ENCODE results near the gene MCCD1.

MCCD1 gene

GRCh38 chr6:31544676-31545075 lies 15.9 kb downstream of the MCCD1 start:
- no peak for DNase-seq

- no peak for DNase-seq
Measured at GRCh38 chr6:31545291-31545690, 16.5 kb downstream of the MCCD1 start.

- peak; percentile 88 to 95 for DNase-seq
Measured at GRCh38 chr6:31546339-31546957, 17.7 kb downstream of the MCCD1 start, which contains the start of gene ATP6V1G2. TSS of gene ATP6V1G2 (minus strand) at chr6:31546608. CDS start at chr6:31546559, 49 bp downstream.

GRCh38 chr6:31546958-31547726 lies 18.4 kb downstream of the MCCD1 start, which contains the start of gene NFKBIL1:
TSS of gene NFKBIL1 (plus strand) at chr6:31547608. CDS start at chr6:31547695, 87 bp downstream.
- DNase-seq, result peak; percentile 95 to 99

- DNase-seq, result no peak
Measured at GRCh38 chr6:31547727-31548543, 19.2 kb downstream of the MCCD1 start.

GRCh38 chr6:31548544-31548873 lies 19.7 kb downstream of the MCCD1 start:
- DNase-seq, result no peak

GRCh38 chr6:31551371-31551770 lies 22.6 kb downstream of the MCCD1 start:
- DNase-seq, result peak in 1 of 2 donors; percentile 29

- DNase-seq, result no peak
Measured at GRCh38 chr6:31556307-31556706, 27.5 kb downstream of the MCCD1 start.

GRCh38 chr6:31557443-31558317 lies 28.9 kb downstream of the MCCD1 start:
- DNase-seq, result no peak

- no peak for DNase-seq
Measured at GRCh38 chr6:31558318-31558625, 29.5 kb downstream of the MCCD1 start.

GRCh38 chr6:31558631-31559500 lies 30.1 kb downstream of the MCCD1 start:
- peak in 1 of 2 donors; percentile 68 for DNase-seq

- no peak for DNase-seq
Measured at GRCh38 chr6:31559606-31559957, 30.8 kb downstream of the MCCD1 start.

- peak; percentile 15 to 31 for DNase-seq
Measured at GRCh38 chr6:31559958-31560696, 31.4 kb downstream of the MCCD1 start.

GRCh38 chr6:31560697-31561058 lies 31.9 kb downstream of the MCCD1 start:
- no peak for DNase-seq

GRCh38 chr6:31567531-31568370 lies 39.0 kb downstream of the MCCD1 start:
- DNase-seq, result no peak

GRCh38 chr6:31568537-31568961 lies 39.8 kb downstream of the MCCD1 start:
- no peak for DNase-seq

- DNase-seq, result no peak
Measured at GRCh38 chr6:31569861-31570536, 41.2 kb downstream of the MCCD1 start.

GRCh38 chr6:31572041-31572911 lies 43.5 kb downstream of the MCCD1 start, which contains the start of gene LTA:
TSS of gene LTA (plus strand) at chr6:31572289. CDS start at chr6:31572743, 454 bp downstream.
- no peak for DNase-seq

Data from hippocampal formation (tissue), 2 donors.